DND-41 (cell line): Measurements from ENCODE around the gene MAT2B.

Source experiments
- ATAC-seq: fragments of 200-7000 bp; cut with Tn5 transposase; 3 replicates; pipeline ENCODE4 v1.9.1; 2021; ENCODE audit warnings: low read depth; ENCODE audit not compliant: insufficient read depth
- DNase-seq: peaks from one replicate; pipeline ENCODE4 v3.0.0-alpha.2; 2020
- H2AFZ ChIP-seq: 2 replicates; pipeline ENCODE4 v1.6.0; 2012; ENCODE audit warnings: low read depth, low read length
- H3K27ac ChIP-seq: 2 replicates; pipeline ENCODE4 v1.5.1; 2012; ENCODE audit warnings: low read length, inconsistent platforms
- H3K27me3 ChIP-seq: fragments of 200-600 bp; sonication (generic); 2 replicates; pipeline ENCODE4 v1.6.0; 2012; ENCODE audit warnings: low read length, mild to moderate bottlenecking, inconsistent platforms; ENCODE audit not compliant: insufficient read depth, poor library complexity
- H3K36me3 ChIP-seq: 2 replicates; pipeline ENCODE4 v1.5.1; 2012; ENCODE audit warnings: low read length, inconsistent platforms; ENCODE audit not compliant: insufficient read depth
- H3K4me1 ChIP-seq: 2 replicates; pipeline ENCODE4 v1.5.1; 2012; ENCODE audit warnings: mild to moderate bottlenecking, low read length; ENCODE audit not compliant: insufficient read depth
- H3K4me2 ChIP-seq: 2 replicates; pipeline ENCODE4 v1.6.0; 2012; ENCODE audit warnings: mild to moderate bottlenecking, moderate library complexity, low read length, inconsistent platforms; ENCODE audit not compliant: insufficient read depth
- H3K4me3 ChIP-seq, 2 experiments: fragments of 200-600 bp in 1 of 2; shearing (Covaris generic) in 1 of 2; 2 replicates each; pipeline ENCODE4 v1.5.1; 2012 to 2016; ENCODE audit warnings: inconsistent platforms in 2 of 2, low read length in 2 of 2, mild to moderate bottlenecking in 2 of 2, low read depth in 1 of 2, moderate library complexity in 1 of 2
- H3K79me2 ChIP-seq: 2 replicates; pipeline ENCODE4 v1.6.0; 2012; ENCODE audit warnings: low read length, inconsistent platforms; ENCODE audit not compliant: insufficient read depth
- H3K9ac ChIP-seq: 2 replicates; pipeline ENCODE4 v1.6.0; 2012; ENCODE audit warnings: low read depth, mild to moderate bottlenecking, inconsistent platforms, low read length, moderate library complexity
- H3K9me3 ChIP-seq: 2 replicates; pipeline ENCODE4 v1.5.1; 2012; ENCODE audit warnings: low read length, moderate library complexity, mild to moderate bottlenecking, inconsistent platforms; ENCODE audit not compliant: insufficient read depth, severe bottlenecking
- H4K20me1 ChIP-seq: 2 replicates; pipeline ENCODE4 v1.6.0; 2012; ENCODE audit warnings: low read length; ENCODE audit not compliant: insufficient read depth
- EZH2 ChIP-seq: IDR thresholded peaks from 3 replicates; pipeline ENCODE4 v1.6.1; 2012; ENCODE audit warnings: borderline replicate concordance, low read depth, mild to moderate bottlenecking, moderate library complexity, low read length, inconsistent platforms; ENCODE audit not compliant: severe bottlenecking
- TF ChIP-seq, protein P1 (sequence below): IDR thresholded peaks from 2 replicates; pipeline ENCODE4 v1.5.1; 2012; ENCODE audit warnings: borderline replicate concordance, low read length, moderate library complexity, mild to moderate bottlenecking; ENCODE audit not compliant: poor library complexity, severe bottlenecking; ENCODE audit errors: extremely low read depth

Gene MAT2B

DNA sequence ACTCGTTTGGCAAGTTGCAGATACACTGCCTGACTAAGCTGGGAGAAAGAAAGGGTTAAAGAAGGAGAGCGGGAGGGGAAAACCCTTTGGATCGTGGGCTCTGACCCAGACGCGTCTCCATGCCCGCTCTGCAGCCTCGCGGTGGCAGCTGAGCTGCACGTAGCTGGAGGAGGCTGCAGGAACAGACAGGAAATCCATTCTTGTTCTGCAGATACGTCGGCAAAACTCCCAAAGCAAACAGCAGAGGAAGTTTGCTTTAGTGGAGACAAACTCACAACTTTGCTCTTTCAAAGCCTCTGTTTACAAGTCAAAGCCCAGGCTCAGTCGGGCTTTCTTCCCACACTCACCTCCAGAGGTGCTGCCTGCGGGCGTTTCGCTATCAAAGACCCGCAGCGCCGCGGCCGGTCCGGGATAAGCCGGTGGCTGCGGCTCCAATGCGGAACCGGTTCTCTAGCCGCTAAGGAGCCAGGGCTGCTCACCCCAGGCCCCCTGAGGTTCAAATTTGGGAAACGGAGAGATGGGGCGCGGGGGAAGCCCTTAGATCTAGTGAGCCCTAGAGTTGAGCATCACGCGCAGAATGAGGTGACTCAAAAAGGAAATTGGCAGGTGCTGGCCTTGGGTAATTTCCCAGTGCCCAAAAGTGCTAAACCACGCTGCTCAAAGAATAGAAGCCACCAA lies 60.7 kb downstream of the MAT2B start:
- H4K20me1 ChIP-seq: no peaks in the 10 kb centered on the region
- no peaks in the 10 kb centered on the region for H3K9me3 ChIP-seq
- H3K4me1 ChIP-seq: no peaks in the 10 kb centered on the region
- no peaks in the 10 kb centered on the region for H3K27me3 ChIP-seq
- H3K4me3 ChIP-seq: no peak overlapping the region
- H3K27ac ChIP-seq: no peak overlapping the region
- DNase-seq: no peak
- TF ChIP-seq, protein P1, sequence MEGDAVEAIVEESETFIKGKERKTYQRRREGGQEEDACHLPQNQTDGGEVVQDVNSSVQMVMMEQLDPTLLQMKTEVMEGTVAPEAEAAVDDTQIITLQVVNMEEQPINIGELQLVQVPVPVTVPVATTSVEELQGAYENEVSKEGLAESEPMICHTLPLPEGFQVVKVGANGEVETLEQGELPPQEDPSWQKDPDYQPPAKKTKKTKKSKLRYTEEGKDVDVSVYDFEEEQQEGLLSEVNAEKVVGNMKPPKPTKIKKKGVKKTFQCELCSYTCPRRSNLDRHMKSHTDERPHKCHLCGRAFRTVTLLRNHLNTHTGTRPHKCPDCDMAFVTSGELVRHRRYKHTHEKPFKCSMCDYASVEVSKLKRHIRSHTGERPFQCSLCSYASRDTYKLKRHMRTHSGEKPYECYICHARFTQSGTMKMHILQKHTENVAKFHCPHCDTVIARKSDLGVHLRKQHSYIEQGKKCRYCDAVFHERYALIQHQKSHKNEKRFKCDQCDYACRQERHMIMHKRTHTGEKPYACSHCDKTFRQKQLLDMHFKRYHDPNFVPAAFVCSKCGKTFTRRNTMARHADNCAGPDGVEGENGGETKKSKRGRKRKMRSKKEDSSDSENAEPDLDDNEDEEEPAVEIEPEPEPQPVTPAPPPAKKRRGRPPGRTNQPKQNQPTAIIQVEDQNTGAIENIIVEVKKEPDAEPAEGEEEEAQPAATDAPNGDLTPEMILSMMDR: no peak
- TF ChIP-seq EZH2: no peak
- no peak overlapping the region for H3K4me2 ChIP-seq
- H3K36me3 ChIP-seq: no peaks in the 10 kb centered on the region
- no peaks in the 10 kb centered on the region for H3K79me2 ChIP-seq
- H3K9ac ChIP-seq: no peak overlapping the region
- no peak overlapping the region for H2AFZ ChIP-seq
- no peak for ATAC-seq

GRCh38 chr5:163566678-163567077 lies 61.3 kb downstream of the MAT2B start:
- Histone ChIP-seq H2AFZ (no peak overlapping the region), H3K4me2 (no peak overlapping the region), H3K4me1 (no peaks in the 10 kb centered on the region), H3K4me3 (no peak overlapping the region), H4K20me1 (no peaks in the 10 kb centered on the region), H3K9ac (no peak overlapping the region), H3K79me2 (no peaks in the 10 kb centered on the region), H3K36me3 (no peaks in the 10 kb centered on the region), H3K27me3 (no peaks in the 10 kb centered on the region), H3K27ac (no peak overlapping the region), H3K9me3 (no peaks in the 10 kb centered on the region)
- DNase-seq: no peak
- TF ChIP-seq EZH2: no peak
- TF ChIP-seq, protein P1: no peak
- no peak for ATAC-seq

- Histone ChIP-seq H4K20me1 (no peaks in the 10 kb centered on the region), H2AFZ (no peak overlapping the region), H3K36me3 (no peaks in the 10 kb centered on the region), H3K9me3 (no peaks in the 10 kb centered on the region), H3K79me2 (no peaks in the 10 kb centered on the region), H3K4me3 (no peak overlapping the region), H3K4me2 (no peak overlapping the region), H3K4me1 (no peaks in the 10 kb centered on the region), H3K27me3 (no peaks in the 10 kb centered on the region), H3K27ac (no peak overlapping the region), H3K9ac (no peak overlapping the region)
- ATAC-seq: no peak
- no peak for DNase-seq
- TF ChIP-seq, protein P1: no peak
- no peak for TF ChIP-seq EZH2
These were observed 62.4 kb downstream of the MAT2B start for GRCh38 chr5:163567811-163568210.
